Type B pancreatic cell (in vitro differentiated cells): ENCODE data around the gene RNF144A. TPM values are rescaled to one million over a fixed set of nuclear protein-coding genes. Genes with fewer than 3 reads are reported as not detected.

Experiments used
- DNase-seq: peaks from one replicate; pipeline ENCODE4 v3.0.0; 2021; ENCODE audit warnings: mixed read lengths; ENCODE audit not compliant: unreplicated experiment; ENCODE audit errors: extremely low spot score
- H3K27ac Mint-ChIP-seq: 2 replicates; pipeline ENCODE4 v1.8.0; 2021; ENCODE audit warnings: mild to moderate bottlenecking, mixed read lengths
- H3K27me3 Mint-ChIP-seq: 2 replicates; pipeline ENCODE4 v1.8.0; 2021; ENCODE audit warnings: mixed read lengths
- H3K36me3 Mint-ChIP-seq: 2 replicates; pipeline ENCODE4 v1.8.0; 2021; ENCODE audit warnings: mixed read lengths
- H3K4me1 Mint-ChIP-seq: one replicate; pipeline ENCODE4 v1.8.0; 2021; ENCODE audit warnings: mixed read lengths; ENCODE audit not compliant: unreplicated experiment
- H3K4me3 Mint-ChIP-seq: 2 replicates; pipeline ENCODE4 v1.8.0; 2021; ENCODE audit warnings: mild to moderate bottlenecking, mixed read lengths
- H3K9me3 Mint-ChIP-seq: 2 replicates; pipeline ENCODE4 v1.8.0; 2021; ENCODE audit warnings: mixed read lengths
- CTCF ChIP-seq: fragments of 200-600 bp; sonication (generic); conservative IDR thresholded peaks from 2 replicates; pipeline ENCODE4 v1.5.0; 2021; ENCODE audit warnings: antibody characterized with exemption, mild to moderate bottlenecking
- total RNA-seq: library from RNA; stranded (reverse); gene quantifications from 2 replicates; pipeline ENCODE4 v1.2.1, GENCODE V29; 2021; ENCODE audit warnings: low replicate concordance

Gene RNF144A
- total RNA-seq, 1 donor from 2014 or later: 35.6 TPM

GRCh38 chr2:7057865-7058400 lies 140.7 kb downstream of the RNF144A start:
- Mint-ChIP-seq H3K4me3 (no peak overlapping the region), H3K9me3 (peaks cover under 1% of the 10 kb centered on the region), H3K4me1 (peaks cover 19% of the 10 kb centered on the region), H3K27me3 (no peaks in the 10 kb centered on the region), H3K27ac (no peak overlapping the region), H3K36me3 (no peaks in the 10 kb centered on the region)
- no peak for TF ChIP-seq CTCF
- DNase-seq: no peak

- no peaks in the 10 kb centered on the region for H3K27me3 Mint-ChIP-seq
- H3K4me3 Mint-ChIP-seq: no peak overlapping the region
- peaks cover 19% of the 10 kb centered on the region for H3K4me1 Mint-ChIP-seq
- no peak for TF ChIP-seq CTCF
- H3K27ac Mint-ChIP-seq: no peak overlapping the region
- peaks cover 13% of the 10 kb centered on the region for H3K9me3 Mint-ChIP-seq
- H3K36me3 Mint-ChIP-seq: peaks cover 5% of the 10 kb centered on the region
- DNase-seq: no peak
Observed at GRCh38 chr2:7060156-7060555, 142.9 kb downstream of the RNF144A start.

- Mint-ChIP-seq H3K36me3 (peaks cover 5% of the 10 kb centered on the region), H3K27me3 (no peaks in the 10 kb centered on the region), H3K27ac (no peak overlapping the region), H3K4me1 (peaks cover 19% of the 10 kb centered on the region), H3K4me3 (no peak overlapping the region), H3K9me3 (peaks cover 13% of the 10 kb centered on the region)
- TF ChIP-seq CTCF: no peak
- no peak for DNase-seq
Observed at GRCh38 chr2:7060631-7061449, 143.6 kb downstream of the RNF144A start.

- Mint-ChIP-seq H3K4me1 (peaks cover 19% of the 10 kb centered on the region), H3K9me3 (peaks cover 13% of the 10 kb centered on the region), H3K27me3 (no peaks in the 10 kb centered on the region), H3K27ac (no peak overlapping the region), H3K4me3 (no peak overlapping the region), H3K36me3 (peaks cover 5% of the 10 kb centered on the region)
- no peak for DNase-seq
- no peak for TF ChIP-seq CTCF
Observed at GRCh38 chr2:7061450-7061789, 144.2 kb downstream of the RNF144A start.

- DNase-seq: no peak
- H3K9me3 Mint-ChIP-seq: peaks cover 13% of the 10 kb centered on the region
- H3K27me3 Mint-ChIP-seq: no peaks in the 10 kb centered on the region
- H3K36me3 Mint-ChIP-seq: peaks cover 5% of the 10 kb centered on the region
- no peak for TF ChIP-seq CTCF
- H3K27ac Mint-ChIP-seq: no peak overlapping the region
- H3K4me3 Mint-ChIP-seq: no peak overlapping the region
- H3K4me1 Mint-ChIP-seq: peaks cover 19% of the 10 kb centered on the region
Observed at GRCh38 chr2:7061921-7062320, 144.7 kb downstream of the RNF144A start.
